ENCODE results near the gene SMC4.

GRCh38 chr3:160478338-160478737 is 78.9 kb downstream of the SMC4 start:
- TF ChIP-seq, protein P1, sequence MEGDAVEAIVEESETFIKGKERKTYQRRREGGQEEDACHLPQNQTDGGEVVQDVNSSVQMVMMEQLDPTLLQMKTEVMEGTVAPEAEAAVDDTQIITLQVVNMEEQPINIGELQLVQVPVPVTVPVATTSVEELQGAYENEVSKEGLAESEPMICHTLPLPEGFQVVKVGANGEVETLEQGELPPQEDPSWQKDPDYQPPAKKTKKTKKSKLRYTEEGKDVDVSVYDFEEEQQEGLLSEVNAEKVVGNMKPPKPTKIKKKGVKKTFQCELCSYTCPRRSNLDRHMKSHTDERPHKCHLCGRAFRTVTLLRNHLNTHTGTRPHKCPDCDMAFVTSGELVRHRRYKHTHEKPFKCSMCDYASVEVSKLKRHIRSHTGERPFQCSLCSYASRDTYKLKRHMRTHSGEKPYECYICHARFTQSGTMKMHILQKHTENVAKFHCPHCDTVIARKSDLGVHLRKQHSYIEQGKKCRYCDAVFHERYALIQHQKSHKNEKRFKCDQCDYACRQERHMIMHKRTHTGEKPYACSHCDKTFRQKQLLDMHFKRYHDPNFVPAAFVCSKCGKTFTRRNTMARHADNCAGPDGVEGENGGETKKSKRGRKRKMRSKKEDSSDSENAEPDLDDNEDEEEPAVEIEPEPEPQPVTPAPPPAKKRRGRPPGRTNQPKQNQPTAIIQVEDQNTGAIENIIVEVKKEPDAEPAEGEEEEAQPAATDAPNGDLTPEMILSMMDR (IDR thresholded peaks at IDR 0.05) = no peak
- no peak for TF ChIP-seq POLR2A (IDR thresholded peaks at IDR 0.05)
- no peak for TF ChIP-seq EP300 (IDR thresholded peaks at IDR 0.05)
